Measurements from ENCODE around the gene DKK3. TPM values are rescaled to one million over a fixed set of nuclear protein-coding genes. Genes with fewer than 3 reads are reported as not detected.

DKK3 gene
- total RNA-seq, 1 experiment from 2014 or later, result 439 TPM

DNA sequence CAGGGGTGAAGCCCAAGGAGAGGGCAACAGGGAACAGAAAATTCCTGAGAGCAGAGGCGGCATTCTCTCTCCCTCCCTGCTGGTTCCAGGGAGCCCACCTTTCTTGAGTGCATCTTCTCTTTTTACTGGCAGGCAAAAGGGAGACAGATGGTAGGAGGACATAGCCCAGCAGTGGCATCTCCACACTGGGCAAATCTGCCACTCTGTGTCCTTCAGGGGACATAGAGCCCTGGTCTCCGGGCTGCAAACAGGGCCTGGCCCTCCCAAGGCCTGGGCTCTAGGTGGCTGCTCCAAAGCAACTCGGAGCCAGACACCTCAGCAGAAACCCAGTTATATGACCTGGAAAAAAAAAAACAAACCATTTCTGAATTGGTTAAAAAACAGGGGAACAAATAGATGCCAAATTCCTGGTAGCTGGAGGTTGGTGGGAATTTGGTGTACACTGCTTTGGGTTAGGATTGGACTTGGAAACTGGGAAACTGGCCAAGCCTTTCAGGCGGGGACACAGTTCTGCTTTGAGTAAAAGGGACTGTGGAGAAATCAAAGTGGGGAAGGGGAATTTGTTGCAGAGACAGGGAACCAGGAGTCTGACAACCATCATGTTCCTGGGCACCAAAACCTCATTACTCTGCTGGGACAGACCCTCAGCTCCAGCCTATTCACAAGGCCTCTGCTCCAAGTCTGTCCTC, 23.6 kb upstream of the DKK3 start:
- no peak for DNase-seq (ENCODE audit: low spot score)

DNA sequence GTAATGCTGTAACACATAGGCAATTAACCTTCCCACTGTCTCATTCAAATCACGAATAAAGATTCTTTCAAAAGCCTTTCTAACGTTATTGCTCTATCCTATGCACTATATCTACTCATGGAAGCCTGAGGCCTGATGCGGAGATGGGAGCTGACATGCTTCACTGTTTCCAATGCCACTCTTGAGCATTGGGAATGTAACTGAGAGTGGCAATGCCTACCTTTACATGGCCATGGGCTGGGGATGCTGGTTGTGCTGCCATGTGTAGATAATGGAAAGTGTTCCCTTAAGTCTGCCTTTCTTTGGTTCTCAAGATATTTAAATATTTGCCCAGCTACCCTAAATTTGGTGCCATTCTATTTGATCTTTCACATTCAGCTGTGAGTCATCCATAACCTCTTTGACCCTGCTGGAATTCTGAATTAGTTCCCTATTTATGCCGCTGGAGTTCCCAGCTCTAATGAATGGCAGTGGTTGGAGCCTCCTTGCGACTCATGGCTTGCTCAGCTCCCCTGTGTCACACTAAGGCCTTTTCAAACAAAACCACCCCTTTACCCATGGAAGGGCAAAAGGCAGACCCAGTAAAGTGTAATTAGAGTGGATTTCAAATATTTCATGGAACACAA, 21.4 kb upstream of the DKK3 start:
- peak; percentile 83 for DNase-seq (ENCODE audit: low spot score)

DNA sequence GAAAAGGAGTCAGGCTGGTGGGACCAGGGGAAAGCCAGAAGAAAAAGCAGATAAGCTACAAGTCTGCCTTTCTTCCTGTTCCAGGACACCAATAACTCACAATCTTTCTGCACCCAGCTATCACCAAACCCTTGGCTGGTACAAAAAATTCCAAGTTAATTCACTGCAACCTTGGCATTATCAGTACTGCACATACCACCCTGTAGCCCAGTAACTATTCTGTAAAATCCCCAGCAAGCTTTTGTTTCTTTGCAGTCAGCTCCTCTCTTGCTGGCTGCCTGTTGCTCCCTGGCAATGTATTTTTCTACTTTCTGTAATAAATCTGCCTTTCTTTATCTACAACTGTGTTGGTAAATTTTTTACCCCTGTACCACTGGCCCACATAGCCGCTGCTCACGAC, 20.7 kb upstream of the DKK3 start:
- no peak for DNase-seq (ENCODE audit: low spot score)

DNA sequence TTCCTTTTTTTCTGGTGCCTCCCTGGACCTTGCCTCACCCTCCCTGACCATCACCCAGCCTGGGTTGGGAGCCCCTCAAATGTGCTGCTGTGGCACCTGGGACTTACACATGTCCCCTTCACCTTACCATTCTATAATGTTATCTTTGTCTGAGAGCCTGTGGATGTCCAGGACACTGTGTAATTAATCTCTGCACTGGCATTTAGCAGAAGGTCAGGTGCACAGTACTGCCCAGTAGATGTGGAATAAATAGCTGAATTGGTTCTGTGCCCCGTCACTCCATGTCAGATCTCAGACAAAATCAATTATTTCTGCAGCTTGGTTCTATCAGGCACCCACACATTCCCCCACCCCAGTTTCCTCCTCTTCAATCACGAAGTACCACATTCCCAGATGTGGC, 19.9 kb upstream of the DKK3 start:
- DNase-seq (ENCODE audit: low spot score), result no peak

DNA sequence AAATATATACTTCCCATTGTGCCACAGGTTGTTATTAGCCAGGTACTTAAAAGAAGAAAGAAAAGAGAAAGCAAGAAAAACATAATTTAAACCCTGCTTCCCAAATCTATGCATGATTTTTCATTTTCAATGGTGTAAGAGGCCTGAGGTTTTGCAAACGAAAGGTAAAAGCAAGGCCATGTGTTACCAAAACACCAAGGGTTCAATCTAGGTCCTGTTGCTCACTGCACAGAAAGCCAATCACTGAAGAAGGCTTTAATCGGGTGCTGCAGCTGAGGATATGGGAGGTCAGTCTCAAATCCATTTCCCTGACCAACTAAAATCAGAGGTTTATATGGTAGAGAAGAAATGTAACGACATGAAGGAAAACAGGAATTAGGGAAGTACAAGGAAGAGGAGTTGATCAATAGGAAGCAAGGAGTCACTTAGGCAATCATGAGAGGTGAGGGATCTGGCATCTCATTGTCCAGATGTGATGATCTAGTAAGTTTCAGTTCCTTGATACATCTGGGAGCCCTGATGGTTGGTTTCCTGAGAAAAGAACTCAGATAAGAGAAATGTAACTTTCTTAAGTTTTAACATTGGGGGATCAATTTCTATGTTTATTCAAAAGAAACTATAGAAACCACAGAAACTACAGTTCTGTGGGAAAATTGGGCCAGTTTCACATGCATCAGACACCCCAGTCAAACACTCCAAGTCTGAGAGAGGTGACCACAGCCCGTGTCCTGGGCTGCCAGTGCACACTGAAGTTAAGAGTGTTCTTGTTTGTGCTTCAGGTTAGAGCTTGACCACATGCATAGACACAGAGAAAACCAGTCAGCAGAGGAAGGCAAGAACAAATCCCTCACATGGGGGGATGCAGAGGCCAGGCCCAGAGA, 18.1 kb upstream of the DKK3 start:
- no peak for DNase-seq (ENCODE audit: low spot score)

DNA sequence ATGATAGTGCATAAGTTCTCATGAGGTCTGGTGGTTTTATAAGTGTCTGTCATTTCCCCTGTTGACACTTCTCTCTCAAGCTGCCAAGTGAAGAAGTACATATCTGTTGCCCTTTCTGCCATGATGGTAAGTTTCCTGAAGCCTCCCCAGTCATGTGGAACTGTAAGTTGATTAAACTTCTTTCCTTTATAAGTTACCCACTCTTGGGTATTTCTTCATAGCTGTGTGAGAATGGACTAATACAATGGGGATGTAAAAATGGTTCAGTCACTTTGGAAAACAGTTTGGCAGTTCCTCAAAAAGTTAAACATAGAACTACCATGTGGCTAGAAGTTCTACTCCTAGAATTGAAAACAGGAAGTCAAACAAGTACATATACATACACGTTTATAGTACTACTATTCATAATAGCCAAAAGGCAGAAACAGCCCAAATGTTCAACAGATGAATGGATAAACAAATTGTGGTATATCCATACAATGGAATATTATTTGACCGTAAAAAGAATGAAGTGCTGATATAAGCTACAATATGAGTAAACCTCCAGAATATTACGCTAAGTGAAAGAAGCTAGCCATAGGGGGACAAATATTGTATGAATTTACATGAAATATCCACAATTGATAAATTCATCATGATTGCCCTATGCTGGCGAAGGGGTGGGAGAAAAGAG, 16.0 kb upstream of the DKK3 start:
- DNase-seq (ENCODE audit: low spot score), result no peak

DNA sequence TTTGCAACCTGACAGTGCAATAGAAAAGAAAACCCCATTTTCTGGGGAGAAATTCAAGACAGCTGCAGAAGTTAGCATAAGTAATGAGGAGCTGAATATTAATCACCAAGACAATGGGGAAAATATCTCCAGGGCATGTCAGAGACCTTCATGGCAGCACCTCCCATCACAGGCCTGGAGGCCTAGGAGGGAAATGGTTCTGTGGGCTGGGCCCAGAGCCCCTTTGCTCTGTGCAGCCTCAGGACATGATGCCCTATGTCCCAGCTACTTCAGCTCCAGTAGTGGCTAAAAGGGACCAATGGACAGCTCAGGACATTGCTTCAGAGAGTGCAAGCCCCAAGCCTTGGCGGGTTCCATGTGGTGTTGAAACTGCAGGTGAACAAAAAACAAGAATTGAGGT, 14.6 kb upstream of the DKK3 start:
- DNase-seq (ENCODE audit: low spot score), result no peak

DNA sequence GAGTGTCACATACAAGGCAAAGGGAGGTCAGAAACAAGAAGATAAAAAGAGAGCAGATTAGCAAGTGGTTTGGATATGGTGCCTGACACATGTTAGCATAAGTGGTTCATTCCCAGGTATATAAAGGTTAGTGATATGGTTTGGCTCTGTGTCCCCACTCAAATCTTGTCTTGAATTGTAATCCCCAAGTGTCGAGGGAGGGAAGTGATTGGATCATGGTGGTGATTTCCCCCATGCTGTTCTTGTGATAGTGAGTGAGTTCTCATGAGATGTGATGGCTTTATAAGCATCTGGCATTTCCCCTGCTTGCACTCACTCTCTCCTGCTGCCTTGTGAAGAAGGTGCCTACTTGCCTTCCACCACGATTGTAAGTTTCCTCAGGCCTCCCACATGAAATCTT, 12.1 kb upstream of the DKK3 start:
- DNase-seq (ENCODE audit: low spot score), result no peak

DNA sequence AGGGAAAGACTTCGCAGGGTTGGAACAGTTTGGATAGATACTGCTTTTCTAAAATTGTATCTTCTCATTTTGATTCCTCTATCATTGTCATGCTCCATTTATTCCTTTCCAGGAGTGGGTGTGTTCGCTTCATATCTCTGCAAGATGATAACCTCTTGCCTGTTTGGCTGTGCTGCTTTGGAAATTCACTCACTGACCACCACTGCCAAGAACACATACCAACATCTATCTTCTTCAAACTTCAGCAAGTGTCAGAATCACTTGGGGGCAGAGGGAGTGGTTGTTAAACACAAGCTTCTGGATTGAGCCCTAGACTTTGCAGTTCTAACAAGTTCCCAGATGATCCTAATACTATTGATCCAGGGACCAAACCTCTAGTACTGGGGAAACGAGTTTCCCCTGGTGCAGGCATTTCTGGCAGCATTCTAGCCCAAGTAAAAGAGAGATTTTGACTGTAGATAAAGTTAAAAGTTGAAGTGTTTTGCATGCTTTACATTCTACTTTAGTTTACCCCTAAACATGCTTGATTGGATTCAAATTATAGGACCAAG, 11.5 kb upstream of the DKK3 start:
- no peak for DNase-seq (ENCODE audit: low spot score)

DNA sequence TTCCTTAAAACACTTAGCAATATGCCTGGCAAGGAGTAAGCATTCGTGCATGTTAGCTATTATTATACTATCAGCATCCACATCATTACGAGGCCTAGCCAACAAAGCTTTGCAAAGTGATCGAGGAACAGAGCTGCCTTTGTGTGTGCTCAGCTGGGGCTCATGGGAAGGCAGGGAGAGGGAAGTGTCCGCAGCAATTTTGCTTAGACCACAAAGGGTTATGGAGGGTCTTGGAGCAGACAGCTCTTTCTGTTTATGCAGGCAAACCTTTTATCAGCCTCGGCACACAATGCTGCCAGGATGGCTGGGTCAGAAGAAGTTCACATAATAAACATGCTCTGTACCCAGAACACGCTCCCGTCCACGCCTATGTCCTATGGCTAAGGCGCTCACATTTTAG, 10.9 kb upstream of the DKK3 start:
- no peak for DNase-seq (ENCODE audit: low spot score)

DNA sequence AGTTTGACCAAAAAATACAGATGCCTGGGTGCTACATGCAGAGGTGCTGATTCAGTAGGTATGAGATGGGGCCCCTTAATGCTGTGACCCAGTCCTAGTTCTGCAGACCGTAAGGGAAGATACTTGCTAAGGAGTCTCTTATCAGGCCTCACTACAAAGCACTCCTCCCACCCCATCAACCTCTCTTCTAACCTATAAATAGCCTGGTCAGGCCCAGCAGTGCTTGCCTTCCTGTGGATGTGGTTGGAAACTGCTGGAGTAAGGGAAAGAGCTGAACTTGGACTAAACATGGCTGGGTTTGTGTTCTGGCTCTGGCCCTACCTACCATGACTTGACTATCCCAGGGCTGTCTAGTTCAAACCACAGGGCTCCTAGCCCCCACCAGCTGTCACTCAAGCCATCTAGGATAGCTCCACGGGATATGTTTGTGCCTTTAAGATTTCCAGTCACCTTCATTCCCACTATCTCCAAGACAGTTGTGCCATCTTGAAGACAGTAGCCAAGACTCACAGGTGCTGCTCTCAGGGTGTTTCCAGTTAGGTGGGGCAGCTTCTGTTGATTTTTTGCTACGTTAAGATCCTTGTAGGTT, 9.5 kb upstream of the DKK3 start:
- DNase-seq (ENCODE audit: low spot score), result peak; percentile 40

DNA sequence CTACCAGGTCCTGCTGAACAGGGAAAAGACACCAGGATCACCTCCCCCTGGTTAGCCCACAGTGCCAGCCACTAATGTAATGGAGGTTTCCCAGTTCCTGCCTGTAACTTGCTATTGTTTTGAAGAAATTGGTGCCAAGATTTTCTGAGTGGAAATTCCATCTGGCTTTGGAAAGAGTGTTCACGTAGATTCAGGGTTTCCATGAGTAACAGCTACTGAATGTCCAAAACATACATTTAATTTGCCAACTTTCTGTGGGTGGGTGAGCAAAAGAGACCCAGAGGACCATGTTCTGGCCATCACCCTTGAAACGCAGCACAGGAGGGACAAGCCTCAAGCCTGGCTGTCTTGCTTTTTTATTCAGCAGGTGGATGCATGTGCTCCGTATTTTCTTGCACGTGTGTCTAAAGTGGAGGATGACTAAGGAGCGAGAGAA, 8.8 kb upstream of the DKK3 start:
- no peak for DNase-seq (ENCODE audit: low spot score)

DNA sequence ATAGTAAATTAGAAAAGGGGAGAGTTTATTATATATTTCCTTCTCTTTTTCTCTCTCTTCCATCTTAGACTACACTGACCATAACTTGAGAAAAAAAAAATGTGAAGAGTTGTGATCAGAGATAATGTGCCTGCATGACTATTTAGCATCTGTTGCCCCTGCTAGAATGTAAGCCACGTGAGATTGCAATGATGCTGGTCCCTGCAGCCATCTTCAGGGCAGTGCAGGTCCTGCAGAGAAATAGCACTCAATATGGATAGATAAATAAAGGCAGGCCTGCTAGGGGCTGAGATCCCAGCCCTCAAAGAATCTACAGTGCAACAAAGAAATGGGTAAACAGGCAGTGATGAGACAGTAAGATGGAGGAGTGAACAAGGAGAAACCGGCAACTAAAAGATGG, 7.8 kb upstream of the DKK3 start:
- no peak for DNase-seq (ENCODE audit: low spot score)

DNA sequence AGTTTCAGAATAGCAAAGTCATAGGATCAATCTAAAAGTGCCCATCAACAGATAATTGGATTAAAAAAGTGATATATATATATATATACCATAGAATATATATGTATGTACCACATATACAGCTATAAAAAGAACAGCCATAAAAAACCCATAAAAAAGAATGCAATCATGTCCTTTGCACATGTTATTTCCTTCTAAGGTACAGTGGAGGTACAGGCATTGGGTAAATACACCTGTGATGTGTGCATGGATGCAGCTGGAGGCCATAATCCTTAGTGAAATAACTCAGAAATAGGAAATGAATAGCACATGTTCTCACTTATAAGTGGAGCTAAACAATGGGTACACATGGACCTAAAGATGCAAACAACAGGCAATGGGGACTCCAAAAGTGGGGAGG, 7.1 kb upstream of the DKK3 start:
- no peak for DNase-seq (ENCODE audit: low spot score)

DNA sequence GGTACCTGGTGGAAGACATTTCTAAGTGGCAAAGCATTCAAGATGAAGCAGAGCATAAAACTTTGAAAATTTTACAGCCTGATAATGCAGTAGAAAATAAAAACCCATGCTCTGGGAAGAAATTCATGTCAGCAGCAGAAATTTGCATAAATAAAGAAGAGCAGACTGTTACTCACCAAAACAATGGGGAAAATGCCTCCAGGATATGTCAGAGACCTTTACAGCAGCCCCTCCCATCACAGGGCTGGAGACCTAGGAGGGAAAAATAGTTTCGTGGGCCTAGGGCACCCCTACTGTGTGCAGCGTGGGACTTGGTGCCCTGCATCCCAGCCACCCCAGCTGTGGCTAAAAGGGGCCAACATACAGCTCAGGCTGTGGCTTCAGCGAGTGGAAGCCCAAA, 5.4 kb upstream of the DKK3 start:
- DNase-seq (ENCODE audit: low spot score), result no peak

DNA sequence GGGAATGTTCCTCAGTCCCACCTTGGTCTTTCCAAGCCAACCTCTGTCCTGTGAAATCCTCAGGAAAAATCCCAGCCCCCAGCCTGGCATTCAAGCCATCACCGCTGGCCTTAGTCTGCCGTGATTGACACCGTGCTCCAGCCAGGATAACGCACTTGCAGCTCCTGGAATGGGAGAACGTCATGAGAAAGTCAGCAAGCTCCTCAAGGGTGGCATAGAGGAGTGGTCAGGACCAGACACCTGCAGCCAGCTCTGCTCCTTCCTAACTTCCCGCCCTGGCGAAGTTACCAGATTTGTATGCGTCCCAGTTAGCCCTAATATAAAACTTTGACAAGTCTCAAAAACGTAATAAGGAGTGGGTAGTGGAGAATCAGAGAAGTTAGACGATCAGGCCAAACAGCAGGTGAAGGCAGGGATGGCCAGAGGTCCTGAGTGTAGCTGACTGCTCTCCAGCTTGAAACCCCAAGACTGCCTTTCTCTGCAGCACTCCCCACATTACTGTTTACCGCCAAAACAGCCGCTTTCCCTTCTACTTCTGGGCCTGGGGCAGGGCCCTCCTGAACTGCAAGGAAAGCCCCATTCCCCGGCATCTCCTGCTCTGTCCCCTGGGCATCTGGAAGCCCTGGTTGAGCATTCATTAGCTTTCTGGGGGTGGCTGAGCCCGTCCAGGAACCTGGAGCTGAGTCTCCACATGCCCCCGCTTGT, 1.3 kb upstream of the DKK3 start:
- DNase-seq (ENCODE audit: low spot score), result no peak

DNA sequence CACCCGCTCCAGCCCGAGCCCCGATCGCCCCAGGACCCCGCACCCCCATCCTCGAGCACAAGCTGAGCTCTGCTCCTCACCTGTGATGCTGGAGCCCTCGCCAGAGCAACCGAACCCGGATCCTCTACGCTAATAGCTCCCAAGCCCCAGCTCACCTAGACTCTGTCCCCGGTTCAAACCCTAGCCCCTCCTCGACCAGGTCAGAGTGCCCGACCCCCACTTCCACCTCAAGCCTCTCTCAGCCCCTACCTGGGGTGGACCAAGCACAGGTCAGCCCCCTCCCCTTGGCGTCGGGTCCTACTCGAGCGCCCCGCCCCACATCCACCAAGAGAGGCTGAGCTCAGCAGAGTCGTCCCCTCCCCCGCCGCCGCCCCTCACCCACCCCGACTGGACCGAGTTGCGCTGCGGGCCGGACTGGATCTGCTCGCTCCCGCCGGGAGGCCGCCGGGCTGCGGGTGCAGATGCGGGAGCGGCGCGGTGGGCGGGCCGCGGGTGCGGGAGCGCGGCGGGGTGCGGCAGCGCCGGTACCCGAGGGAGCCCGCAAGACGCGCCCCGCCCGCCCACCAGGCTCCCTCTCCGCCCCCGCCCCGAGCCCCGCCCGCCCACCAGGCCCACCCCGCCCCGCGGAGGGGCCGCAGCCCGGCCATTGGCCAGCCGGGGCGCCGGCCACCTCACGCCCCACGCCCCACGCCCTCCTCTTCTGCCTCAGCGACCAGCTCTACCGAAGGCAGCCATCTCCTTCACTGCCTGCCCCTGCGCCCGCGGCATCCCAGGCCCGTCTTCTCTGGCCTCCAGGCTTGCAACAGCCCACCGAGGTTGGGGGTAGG, 577 bp upstream of the DKK3 start:
- DNase-seq (ENCODE audit: low spot score), result peak; percentile 64

DNA sequence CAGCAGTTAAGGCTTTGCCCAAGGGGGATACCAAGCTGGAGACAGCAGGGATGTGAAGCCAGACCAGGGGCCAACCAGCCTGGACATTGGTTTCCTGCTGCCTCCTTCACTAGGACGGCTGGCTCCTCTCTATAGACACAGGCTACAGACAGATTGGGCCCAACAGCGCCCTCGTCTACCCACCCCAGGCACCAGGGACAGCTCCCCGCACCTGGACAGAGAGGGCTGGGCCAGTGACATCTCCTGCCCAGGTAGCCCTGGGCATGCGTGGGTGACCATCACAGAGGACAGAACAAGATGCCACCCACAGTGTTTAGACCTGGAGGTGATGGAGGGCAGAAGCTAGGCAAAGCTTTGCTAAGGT, 1.2 kb downstream of the DKK3 start:
- DNase-seq (ENCODE audit: low spot score), result no peak

DNA sequence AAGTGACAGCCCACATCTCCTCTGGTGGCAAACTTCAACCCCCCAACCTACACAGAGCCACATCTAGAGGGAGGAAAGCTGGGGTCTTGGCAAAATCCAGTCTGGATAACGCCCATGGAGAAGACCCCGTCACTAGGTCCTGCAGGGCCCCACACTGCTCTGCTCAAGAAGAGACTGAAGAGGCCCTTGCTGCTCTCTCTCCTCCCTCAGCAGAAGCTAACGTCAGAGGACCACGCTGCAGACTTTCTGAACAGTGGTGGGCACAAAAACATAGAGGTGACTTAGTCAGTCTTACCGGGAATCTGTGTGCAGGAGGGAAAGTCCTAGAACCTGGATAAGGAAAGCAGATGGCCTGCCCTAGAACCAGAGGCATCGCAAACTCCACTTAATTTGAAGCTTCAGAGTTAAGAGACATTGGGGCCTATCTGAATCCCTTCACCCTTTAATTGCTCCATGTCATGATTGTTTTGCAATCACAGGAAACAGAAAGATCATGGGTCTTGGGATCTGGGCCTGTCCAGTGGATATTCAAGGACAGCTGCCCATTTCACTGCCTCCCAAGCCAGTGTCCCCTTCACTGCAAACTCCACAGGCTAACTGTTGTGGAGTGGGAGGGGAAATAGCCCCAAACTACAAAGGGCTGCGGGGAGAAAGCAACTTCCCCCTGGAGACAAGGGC, 1.7 kb downstream of the DKK3 start:
- no peak for DNase-seq (ENCODE audit: low spot score)

DNA sequence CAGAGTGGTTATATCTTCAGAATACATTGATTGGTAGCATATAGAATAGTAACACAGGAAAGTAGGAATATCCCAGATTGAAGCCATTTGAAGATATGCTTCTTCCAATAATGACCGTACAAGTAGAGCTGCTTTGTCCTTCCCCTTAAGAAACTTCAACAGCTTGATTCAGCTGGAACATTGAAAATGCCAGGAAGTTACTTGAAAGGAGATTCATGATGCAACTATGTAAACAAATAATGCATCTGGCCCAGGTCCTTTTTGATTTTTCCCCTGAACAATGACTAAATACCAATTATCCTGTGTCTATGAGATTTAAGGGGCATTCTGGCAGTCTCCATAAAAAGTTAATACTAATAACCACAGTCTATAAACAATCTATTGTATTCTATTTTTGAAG, 3.0 kb downstream of the DKK3 start:
- peak; percentile 58 for DNase-seq (ENCODE audit: low spot score)

All from A172 (cell line).